H1 (cell line): ENCODE results near the gene SHROOM2.

Experiments used
- CREB1 ChIP-seq: IDR thresholded peaks from 2 replicates; pipeline ENCODE4 v1.6.1; 2012; ENCODE audit warnings: inconsistent platforms
- EP300 ChIP-seq, 2 experiments: IDR thresholded peaks; 1 replicate in 1 of 2; 2 replicates in 1 of 2; pipeline ENCODE4 v1.6.1; 2011 to 2012; ENCODE audit warnings: low read depth in 2 of 2, low read length in 2 of 2, mild to moderate bottlenecking in 2 of 2, borderline replicate concordance in 1 of 2, inconsistent platforms in 1 of 2, moderate library complexity in 1 of 2

GRCh38 chrX:9867753-9868152 is 81.5 kb downstream of the SHROOM2 start:
- TF ChIP-seq EP300 (IDR thresholded peaks at IDR 0.05; ENCODE audit: borderline replicate concordance in 1 of 2, low read depth in 2 of 2, low read length in 2 of 2) (no peak), CREB1 (no peak)
